Activated CD4-positive, alpha-beta T cell treated with anti-CD3 and anti-CD28 coated beads for 24 hours (primary cell): ENCODE data around the gene EGLN1.

Experiments
- DNase-seq, 2 donors: peaks; one replicate each; pipeline ENCODE4 v3.0.0-alpha.2; 2020; ENCODE audit warnings: low read depth in 2 of 2

EGLN1 gene

GRCh38 chr1:231397886-231398671 lies 24.0 kb downstream of the EGLN1 start:
- DNase-seq = no peak

- no peak for DNase-seq
These were observed 25.4 kb downstream of the EGLN1 start for GRCh38 chr1:231396643-231397042.

- no peak for DNase-seq
These were observed 26.1 kb downstream of the EGLN1 start for GRCh38 chr1:231395998-231396390.

GRCh38 chr1:231395076-231395997 lies 26.8 kb downstream of the EGLN1 start:
- DNase-seq = no peak

GRCh38 chr1:231393668-231394067 lies 28.4 kb downstream of the EGLN1 start:
- DNase-seq = no peak

- no peak for DNase-seq
These were observed 29.5 kb downstream of the EGLN1 start for GRCh38 chr1:231392389-231393131.

- no peak for DNase-seq
These were observed 32.0 kb downstream of the EGLN1 start for GRCh38 chr1:231390071-231390470.

- DNase-seq = no peak
These were observed 34.1 kb downstream of the EGLN1 start for GRCh38 chr1:231387770-231388669.

- DNase-seq = no peak
These were observed 35.6 kb downstream of the EGLN1 start for GRCh38 chr1:231386466-231386865.

GRCh38 chr1:231385416-231385748 lies 36.7 kb downstream of the EGLN1 start:
- DNase-seq = no peak

- no peak for DNase-seq
These were observed 37.2 kb downstream of the EGLN1 start for GRCh38 chr1:231384696-231385415.

- no peak for DNase-seq
These were observed 38.8 kb downstream of the EGLN1 start for GRCh38 chr1:231383159-231383860.

GRCh38 chr1:231382426-231382825 lies 39.7 kb downstream of the EGLN1 start:
- no peak for DNase-seq

GRCh38 chr1:231381729-231382128 lies 40.4 kb downstream of the EGLN1 start:
- DNase-seq = no peak

GRCh38 chr1:231376875-231377549 lies 45.1 kb downstream of the EGLN1 start:
- DNase-seq = no peak

- no peak for DNase-seq
These were observed 46.0 kb downstream of the EGLN1 start for GRCh38 chr1:231376101-231376500.

- no peak for DNase-seq
These were observed 47.7 kb downstream of the EGLN1 start for GRCh38 chr1:231374394-231374793.

GRCh38 chr1:231372501-231372900 lies 49.6 kb downstream of the EGLN1 start:
- no peak for DNase-seq

GRCh38 chr1:231369282-231369681 lies 52.8 kb downstream of the EGLN1 start:
- no peak for DNase-seq
